Calu3 (cell line): ENCODE measurements around the gene PCTP. TPM values are rescaled to one million over a fixed set of nuclear protein-coding genes. Genes with fewer than 3 reads are reported as not detected.

Experiments
- Bru-seq: library from RNA; stranded (reverse); fragments of 400-500 nt; gene quantifications from one replicate; lab custom pipeline; 2021; lab: Mats Ljungman, UMichigan
- BruChase-seq, 2 experiments: library from RNA; stranded (reverse); fragments of 400-500 nt; gene quantifications; one replicate each; lab custom pipeline; 2021; lab: Mats Ljungman, UMichigan
- BruUV-seq: library from RNA; stranded (reverse); fragments of 400-500 nt; replicated peaks from 2 replicates; lab custom pipeline; 2021; lab: Mats Ljungman, UMichigan
- CTCF ChIA-PET: fragments of 300-600 bp; sonication (Branson Sonifier 250); formaldehyde crosslinking; loops from one replicate; lab custom pipeline; 2022; ENCODE audit warnings: antibody characterized with exemption; lab: Charles Lee
- DNase-seq: peaks from one replicate; pipeline ENCODE4 v3.0.0; 2022
- H3K27ac Mint-ChIP-seq: one replicate; pipeline ENCODE4 v1.8.0; 2022; ENCODE audit warnings: mixed read lengths; ENCODE audit not compliant: unreplicated experiment
- H3K27me3 Mint-ChIP-seq: one replicate; pipeline ENCODE4 v1.8.0; 2022; ENCODE audit warnings: mixed read lengths; ENCODE audit not compliant: unreplicated experiment
- H3K36me3 Mint-ChIP-seq: one replicate; pipeline ENCODE4 v1.8.0; 2022; ENCODE audit warnings: mild to moderate bottlenecking, moderate library complexity, mixed read lengths; ENCODE audit not compliant: insufficient read depth, unreplicated experiment
- H3K4me1 Mint-ChIP-seq: one replicate; pipeline ENCODE4 v1.8.0; 2022; ENCODE audit warnings: mild to moderate bottlenecking, low read depth, mixed read lengths; ENCODE audit not compliant: unreplicated experiment
- H3K4me3 Mint-ChIP-seq: one replicate; pipeline ENCODE4 v1.8.0; 2022; ENCODE audit warnings: mild to moderate bottlenecking, low read depth, moderate library complexity, mixed read lengths; ENCODE audit not compliant: unreplicated experiment
- H3K9me3 Mint-ChIP-seq: one replicate; pipeline ENCODE4 v1.8.0; 2022; ENCODE audit warnings: low read depth, mixed read lengths; ENCODE audit not compliant: unreplicated experiment
- intact Hi-C: fragments of 100-400 bp; cut with micrococcal nuclease; formaldehyde crosslinking; loops from one replicate; pipeline ENCODE4 v1.10.0; 2022; ENCODE audit not compliant: unreplicated experiment
- long read RNA-seq: library from polyadenylated mRNA; stranded (forward); transcript quantifications from one replicate; pipeline ENCODE4 v2.0.0, GENCODE V29; 2022
- total RNA-seq: library from RNA; stranded (reverse); gene quantifications from 2 replicates; pipeline ENCODE4 v1.2.3, GENCODE V29; 2022
- TF ChIP-seq, protein P1 (sequence below): fragments of 200-600 bp; IDR thresholded peaks from one replicate; pipeline ENCODE4 v1.8.0; 2022; ENCODE audit warnings: antibody characterized with exemption; ENCODE audit not compliant: unreplicated experiment

PCTP gene
- total RNA-seq (19.6 and 20.1 TPM in 2 replicates), Bru-seq, nascent RNA (percentile 52 among the genes with signal in this experiment), BruChase-seq, experiment 1, labeled RNA remaining after a 6-hour chase (percentile 45 among the genes with signal in this experiment), BruChase-seq, experiment 2, labeled RNA remaining after a 2-hour chase (percentile 47 among the genes with signal in this experiment)
- long read RNA-seq, transcript PCTP-201 (6 exons, 2,044 nt) = major isoform, 9 of 16 reads
- long read RNA-seq, partial matches to known transcripts = 4 of 16 reads
- long read RNA-seq, other reads (novel, unspliced or antisense) = 2 of 16 reads

GRCh38 chr17:55750750-55751657 is at the start of gene PCTP:
Gene PCTP, plus strand, starts transcription at chr17:55751051. Its CDS starts 53 bp downstream, at chr17:55751104.
- CTCF ChIA-PET = interaction anchor here (0.6 to 1.2 kb wide), 7 partner anchors 8 to 318 kb away, joined by 3 to 4 read pairs (median 3); no protein-coding TSS in a partner anchor
- intact Hi-C loops = no loop called here
- peak; percentile 94 for DNase-seq
- Mint-ChIP-seq H3K27ac (peak within 1 kb of the TSS; percentile 47), H3K4me3 (peak within 1 kb of the TSS; percentile 74), H3K9me3 (no peaks in the 10 kb centered on the region), H3K36me3 (peaks cover 20% of the 10 kb centered on the region), H3K27me3 (no peaks in the 10 kb centered on the region), H3K4me1 (peaks cover 22% of the 10 kb centered on the region)
- BruUV-seq = no TSS peak
- TF ChIP-seq, protein P1, sequence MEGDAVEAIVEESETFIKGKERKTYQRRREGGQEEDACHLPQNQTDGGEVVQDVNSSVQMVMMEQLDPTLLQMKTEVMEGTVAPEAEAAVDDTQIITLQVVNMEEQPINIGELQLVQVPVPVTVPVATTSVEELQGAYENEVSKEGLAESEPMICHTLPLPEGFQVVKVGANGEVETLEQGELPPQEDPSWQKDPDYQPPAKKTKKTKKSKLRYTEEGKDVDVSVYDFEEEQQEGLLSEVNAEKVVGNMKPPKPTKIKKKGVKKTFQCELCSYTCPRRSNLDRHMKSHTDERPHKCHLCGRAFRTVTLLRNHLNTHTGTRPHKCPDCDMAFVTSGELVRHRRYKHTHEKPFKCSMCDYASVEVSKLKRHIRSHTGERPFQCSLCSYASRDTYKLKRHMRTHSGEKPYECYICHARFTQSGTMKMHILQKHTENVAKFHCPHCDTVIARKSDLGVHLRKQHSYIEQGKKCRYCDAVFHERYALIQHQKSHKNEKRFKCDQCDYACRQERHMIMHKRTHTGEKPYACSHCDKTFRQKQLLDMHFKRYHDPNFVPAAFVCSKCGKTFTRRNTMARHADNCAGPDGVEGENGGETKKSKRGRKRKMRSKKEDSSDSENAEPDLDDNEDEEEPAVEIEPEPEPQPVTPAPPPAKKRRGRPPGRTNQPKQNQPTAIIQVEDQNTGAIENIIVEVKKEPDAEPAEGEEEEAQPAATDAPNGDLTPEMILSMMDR = no peak

- Mint-ChIP-seq H3K4me3 (no peak overlapping the region), H3K4me1 (peaks cover 16% of the 10 kb centered on the region), H3K9me3 (no peaks in the 10 kb centered on the region), H3K36me3 (no peaks in the 10 kb centered on the region), H3K27ac (no peak overlapping the region), H3K27me3 (no peaks in the 10 kb centered on the region)
- BruUV-seq = no TSS peak
- TF ChIP-seq, protein P1 = no peak
- DNase-seq = no peak
- CTCF ChIA-PET = no interaction called here
- intact Hi-C loops = no loop called here
Measured at GRCh38 chr17:55702150-55702549, 48.7 kb upstream of the PCTP start.

- H3K4me3 Mint-ChIP-seq = no peak overlapping the region
- H3K4me1 Mint-ChIP-seq = peaks cover 35% of the 10 kb centered on the region
- TF ChIP-seq, protein P1 = no peak
- no peaks in the 10 kb centered on the region for H3K9me3 Mint-ChIP-seq
- no peaks in the 10 kb centered on the region for H3K36me3 Mint-ChIP-seq
- BruUV-seq = no TSS peak
- H3K27me3 Mint-ChIP-seq = no peaks in the 10 kb centered on the region
- CTCF ChIA-PET = no interaction called here
- intact Hi-C loops = no loop called here
- H3K27ac Mint-ChIP-seq = no peak overlapping the region
- no peak for DNase-seq
Measured at GRCh38 chr17:55704401-55704800, 46.5 kb upstream of the PCTP start.

GRCh38 chr17:55705847-55706246 is 45.0 kb upstream of the PCTP start:
- TF ChIP-seq, protein P1 = no peak
- H3K36me3 Mint-ChIP-seq = no peaks in the 10 kb centered on the region
- H3K4me1 Mint-ChIP-seq = peaks cover 41% of the 10 kb centered on the region
- H3K9me3 Mint-ChIP-seq = no peaks in the 10 kb centered on the region
- peak overlapping the region; percentile 44 for H3K27ac Mint-ChIP-seq
- H3K4me3 Mint-ChIP-seq = no peak overlapping the region
- DNase-seq = no peak
- intact Hi-C loops = no loop called here
- CTCF ChIA-PET = no interaction called here
- no TSS peak for BruUV-seq
- no peaks in the 10 kb centered on the region for H3K27me3 Mint-ChIP-seq
